ENCODE measurements around the gene KIZ.

Gene KIZ

DNA sequence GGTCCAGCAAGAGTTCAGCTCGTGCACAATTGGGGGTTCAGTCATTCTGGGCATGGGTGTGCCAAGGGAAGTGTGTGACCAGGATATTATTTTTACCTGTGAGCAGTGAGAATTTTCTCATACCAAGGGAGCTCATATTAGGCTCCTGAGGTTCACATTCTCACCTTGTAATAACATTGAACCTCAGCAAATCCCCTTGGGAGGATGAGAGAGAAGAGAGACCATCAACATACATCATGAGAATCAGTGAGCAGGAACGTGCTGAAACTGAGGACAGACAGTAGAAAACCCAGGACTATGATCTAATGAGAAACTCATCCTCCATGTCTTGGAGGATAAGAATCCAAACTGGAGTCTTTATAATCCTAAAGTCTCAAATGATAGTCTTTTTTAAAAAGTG is 143.9 kb downstream of the KIZ start:
- no peak for FAIRE-seq

DNA sequence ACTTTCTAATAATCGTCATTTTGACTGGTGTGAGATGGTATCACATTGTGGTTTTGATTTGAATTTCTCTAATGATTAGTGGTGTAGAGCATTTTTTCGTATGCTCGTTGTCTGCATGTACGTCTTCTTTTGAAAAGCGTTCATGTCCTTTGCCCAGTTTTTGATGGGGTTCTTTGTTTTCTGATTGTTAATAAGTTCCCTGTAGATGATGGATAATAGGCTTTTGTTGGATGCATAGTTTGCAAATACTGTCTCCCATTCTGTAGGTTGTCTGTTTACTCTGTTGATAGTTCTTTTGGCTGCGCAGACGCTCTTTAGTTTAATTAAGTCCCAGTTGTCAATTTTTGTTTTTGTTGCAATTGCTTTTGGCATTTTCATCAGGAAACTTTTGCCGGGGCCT is 144.9 kb downstream of the KIZ start:
- no peak for FAIRE-seq

DNA sequence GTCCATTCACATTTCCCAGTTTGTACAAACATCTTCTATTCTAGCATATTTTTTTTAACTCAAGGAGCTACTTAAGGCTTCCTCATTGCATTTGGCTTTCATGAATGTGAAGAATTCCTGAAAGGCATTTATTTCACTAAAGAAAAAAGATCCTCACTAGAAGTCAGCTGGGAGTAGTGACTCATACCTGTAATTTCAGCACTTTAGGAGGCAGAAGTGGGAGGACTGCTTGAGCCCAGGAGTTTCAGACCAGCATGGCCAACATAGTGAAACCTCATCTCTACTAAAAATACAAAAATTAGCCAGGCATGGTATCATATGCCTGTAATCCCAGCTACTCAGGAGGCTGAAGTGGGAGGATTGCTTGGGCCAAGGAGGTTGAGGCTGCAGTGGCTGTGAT is 146.4 kb downstream of the KIZ start:
- no peak for FAIRE-seq

DNA sequence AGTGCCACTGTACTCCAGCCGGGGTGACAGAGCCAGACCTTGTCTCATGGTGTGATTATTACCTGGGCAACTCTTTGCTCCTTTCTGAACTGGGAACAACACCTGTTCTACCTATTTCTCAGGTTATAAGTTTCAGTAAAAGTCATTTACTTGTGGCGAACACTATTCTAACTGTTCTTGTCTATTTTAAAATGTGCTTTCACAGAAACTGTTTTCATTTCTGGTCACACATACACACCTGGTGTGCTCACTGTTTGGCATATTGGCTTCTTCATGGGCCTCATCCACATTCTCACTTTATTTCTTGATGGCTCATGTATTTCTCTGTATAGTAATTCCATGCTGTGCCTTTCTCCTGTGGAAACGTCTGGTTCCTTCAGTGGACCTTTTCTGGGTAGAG is 146.8 kb downstream of the KIZ start:
- FAIRE-seq = no peak

DNA sequence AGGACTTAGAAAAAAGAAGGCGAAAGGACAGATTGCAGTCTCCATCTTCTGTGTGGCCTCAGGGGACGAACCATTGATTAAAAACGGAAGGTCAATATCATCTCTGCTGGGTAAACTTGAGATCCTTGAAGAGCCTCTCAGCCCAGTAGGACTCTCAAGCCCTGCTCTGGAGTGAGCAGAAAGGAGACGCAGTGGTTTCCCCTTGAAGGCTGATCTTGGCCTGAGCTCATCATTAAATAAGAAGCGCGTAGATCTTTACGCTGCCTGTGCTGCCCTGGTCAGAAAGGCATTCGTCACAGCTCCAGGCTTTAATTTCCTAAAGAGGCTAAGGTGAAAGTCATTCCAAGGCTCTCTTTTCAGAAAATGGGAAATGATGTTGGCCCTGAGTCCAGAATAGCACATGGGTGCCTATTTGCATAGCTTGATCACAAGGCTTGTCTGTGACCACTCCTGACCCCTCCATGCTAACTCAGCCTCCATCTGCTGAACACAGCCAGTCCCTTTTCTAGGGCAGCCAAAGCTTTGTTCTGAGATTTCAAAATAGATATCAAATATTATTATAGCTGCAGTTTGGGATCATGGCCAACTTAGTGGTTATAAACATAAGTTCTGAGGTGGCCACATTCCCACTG is 148.0 kb downstream of the KIZ start:
- no peak for FAIRE-seq

DNA sequence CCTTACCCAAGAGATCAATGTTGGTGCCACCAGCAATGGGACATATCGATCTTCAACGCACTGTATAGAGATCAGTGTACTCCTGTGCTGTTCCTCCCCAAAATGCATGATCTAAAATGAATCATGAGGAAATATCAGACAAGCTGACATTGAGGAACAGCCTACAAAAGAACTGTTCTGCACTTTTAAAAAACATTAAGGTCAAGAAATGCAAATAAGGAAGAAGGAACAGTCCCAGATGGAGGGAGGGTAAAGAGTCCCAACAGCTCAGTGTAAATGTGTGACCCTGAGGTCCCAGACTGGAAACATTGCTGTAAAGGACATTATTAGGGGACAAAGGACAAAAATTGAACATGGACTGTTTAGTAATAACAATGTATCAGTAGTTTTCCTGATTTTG is 152.9 kb downstream of the KIZ start:
- no peak for FAIRE-seq

DNA sequence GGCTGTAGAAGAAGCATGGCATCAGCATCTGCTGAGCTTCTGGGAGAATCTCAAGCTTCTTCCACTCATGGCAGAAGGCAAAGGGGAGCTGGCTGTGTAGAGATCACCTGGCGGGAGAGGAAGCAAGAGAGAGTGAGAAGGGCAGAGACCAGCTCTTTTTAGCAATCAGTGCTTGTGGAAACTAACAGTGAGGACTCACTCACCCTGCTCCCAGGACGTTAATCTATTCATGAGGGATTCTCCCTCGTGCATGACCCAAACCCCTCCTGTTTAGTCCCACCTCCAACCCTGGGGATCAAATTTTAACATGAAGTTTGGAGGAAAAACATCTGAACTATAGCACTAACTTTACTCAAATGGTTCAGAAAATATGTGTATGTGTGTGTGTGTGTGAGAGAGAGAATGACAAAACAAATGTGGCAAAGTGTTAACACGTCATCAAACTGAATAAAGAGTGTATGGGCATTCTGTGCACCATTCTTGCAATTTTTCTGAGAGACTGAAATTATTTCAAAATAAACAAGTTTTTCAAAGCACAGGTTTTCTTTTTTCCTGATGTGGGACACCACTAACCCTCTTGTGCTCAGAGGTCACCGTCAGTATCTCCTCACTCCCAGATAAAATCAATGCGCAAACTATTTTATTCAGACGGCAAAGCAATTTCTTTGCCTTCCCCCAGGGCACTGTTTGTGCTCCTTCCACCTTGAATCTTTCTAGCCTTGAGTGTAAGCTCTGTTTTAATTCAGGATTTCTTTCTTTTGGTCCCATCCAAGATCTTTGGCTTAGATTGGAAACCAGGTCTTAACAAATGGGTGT is 154.0 kb downstream of the KIZ start:
- no peak for FAIRE-seq

DNA sequence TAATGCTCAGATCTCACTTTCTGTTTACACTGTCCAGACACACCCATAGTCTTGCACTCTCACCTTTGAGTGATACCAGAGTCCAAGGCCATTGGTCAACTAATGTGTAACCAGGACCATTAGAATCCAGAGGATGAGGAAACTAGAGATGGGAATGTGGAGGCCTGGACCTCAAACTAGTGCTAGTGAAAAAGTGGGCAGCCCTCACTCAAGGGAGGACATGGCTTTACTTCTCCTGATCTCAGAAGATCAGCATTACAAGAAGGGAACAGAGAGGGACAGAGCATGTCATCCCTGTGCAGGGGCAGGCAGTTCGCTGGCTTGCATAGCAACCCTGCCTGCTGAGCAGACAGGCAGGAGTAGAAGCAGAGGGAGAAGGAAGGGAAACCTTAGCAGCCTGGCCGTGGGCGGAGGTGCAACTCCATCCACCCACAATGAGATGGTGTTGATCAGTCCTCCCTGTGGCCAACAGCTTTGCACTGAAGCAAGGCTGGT is 154.7 kb downstream of the KIZ start:
- no peak for FAIRE-seq

DNA sequence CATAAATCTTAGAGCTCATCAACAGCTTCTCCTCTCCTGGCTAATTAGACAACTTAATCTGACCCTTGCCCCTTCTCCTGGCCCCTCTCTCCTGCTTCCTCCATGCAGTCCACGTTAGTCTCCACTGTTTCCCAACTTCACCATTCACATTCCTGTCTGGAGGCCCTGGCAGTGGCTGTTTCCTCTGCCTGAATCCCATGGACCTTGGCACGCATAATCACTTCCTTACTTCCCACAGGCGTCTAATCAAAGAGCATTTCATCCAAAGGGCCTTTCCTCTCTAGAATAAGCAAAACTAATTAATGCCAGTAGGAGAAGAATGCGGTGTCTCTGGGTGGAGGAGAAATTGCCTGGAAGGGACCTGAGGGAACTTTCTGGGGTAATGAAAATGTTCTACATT is 160.9 kb downstream of the KIZ start:
- no peak for FAIRE-seq

DNA sequence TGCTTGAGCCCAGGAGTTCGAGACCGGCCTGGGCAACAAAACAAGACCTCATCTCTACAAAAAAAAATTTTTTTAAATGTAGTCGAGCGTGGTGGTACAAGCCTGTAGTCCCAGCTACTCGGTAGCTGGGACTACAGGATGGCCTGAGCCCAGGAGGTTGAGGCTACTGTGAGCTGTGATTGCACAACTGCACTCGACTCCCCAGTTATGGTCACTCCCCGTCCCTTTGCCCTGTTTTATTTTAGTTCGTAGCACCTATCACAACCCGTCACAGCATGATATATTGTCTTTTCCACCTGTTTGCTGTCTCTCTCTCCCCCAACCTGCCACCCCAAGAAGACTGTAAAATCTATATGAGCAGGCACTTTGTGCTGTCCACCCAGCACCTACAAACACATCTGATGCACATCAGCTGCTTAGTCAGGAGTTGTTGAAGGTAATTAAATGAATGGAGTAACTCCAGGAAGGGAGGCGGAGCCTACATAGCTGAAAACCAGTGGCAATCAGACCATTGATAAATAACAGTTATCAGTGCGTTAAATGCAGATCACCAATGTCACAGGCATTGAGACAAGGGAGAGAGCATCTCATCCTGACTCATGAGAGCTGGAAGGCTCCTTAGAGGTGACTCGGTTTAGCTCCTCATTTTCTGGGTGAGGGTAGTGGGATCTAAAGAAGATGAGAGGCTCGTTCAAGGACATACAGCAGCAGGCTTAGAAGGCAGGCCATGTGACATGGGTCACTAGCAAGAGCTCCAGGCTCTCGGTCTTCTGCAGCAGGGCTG is 162.9 kb downstream of the KIZ start:
- FAIRE-seq = no peak

DNA sequence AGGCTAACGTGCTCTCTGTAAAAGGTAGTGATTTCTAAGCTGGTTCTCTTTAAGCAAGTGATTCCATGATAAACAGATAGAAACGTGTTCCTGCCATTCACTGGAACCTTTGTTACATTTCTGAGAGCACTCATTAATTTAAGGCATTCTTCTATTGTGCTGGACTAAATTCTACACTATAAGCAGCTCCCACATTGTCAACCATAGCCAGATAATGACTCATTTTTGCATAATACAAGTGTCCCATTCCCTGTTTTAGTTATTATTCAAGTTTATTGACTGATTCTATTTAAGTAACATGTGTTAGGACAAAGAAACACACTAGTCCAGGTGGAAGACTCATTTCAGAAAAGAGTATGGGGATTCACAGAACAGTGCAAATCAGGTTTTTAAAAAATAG is 163.8 kb downstream of the KIZ start:
- no peak for FAIRE-seq

DNA sequence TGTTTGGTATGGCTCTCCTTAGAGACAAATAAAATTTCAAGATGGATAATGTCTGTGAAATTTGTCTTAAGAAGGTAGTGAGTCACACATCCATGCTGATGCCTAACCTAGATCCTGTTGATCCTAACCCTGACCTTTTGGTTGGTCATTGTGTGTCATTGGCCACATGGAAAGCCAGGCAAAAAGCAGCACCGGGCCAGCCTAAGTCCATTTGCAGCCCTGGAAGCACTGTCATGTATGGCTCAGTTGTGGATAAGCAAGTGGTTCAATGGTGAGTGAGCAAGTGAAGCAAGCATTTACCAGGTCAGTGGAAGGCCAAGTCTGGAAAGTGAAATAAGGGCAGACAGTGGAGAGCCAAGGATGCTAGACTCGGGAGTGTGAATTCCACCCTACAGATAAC is 165.1 kb downstream of the KIZ start:
- no peak for FAIRE-seq

DNA sequence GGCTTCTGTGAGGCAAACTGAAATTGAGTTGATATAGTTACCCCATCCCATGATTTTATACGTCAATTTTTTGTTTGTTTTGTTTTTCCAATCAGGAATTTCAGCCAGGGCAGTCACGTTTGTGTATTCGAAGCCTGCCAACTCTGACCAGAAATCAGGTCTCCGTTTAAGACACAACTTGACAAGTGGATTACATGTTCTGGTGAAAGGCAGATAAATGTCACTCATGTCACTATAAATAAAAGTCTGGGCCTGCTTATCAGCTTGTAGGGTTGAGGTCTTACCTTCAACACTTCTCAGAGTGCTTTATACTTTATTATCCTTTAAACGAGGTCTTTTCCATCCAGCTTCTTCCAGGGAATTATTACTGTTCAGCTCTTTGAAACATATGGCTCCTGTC is 168.9 kb downstream of the KIZ start:
- FAIRE-seq = no peak
